WTC11 (cell line): ENCODE data around the gene SKIC8. TPM values are rescaled to one million over a fixed set of nuclear protein-coding genes. Genes with fewer than 3 reads are reported as not detected.

Experiments used
- ATAC-seq: fragments of 200-7000 bp; cut with Tn5 transposase; 2 replicates; pipeline ENCODE4 v1.10.0; 2021; ENCODE audit warnings: mild to moderate bottlenecking, moderate library complexity
- CTCF ChIA-PET: fragments of 300-600 bp; sonication (Branson Sonifier 250); formaldehyde crosslinking; loops from one replicate; lab custom pipeline; 2021; ENCODE audit warnings: antibody characterized with exemption; lab: Charles Lee
- POLR2A ChIA-PET: fragments of 350-600 bp; sonication (Branson Sonifier 250); formaldehyde crosslinking; loops from one replicate; lab custom pipeline; 2021; ENCODE audit warnings: antibody characterized with exemption; lab: Charles Lee
- DNase-seq: peaks from one replicate; pipeline ENCODE4 v3.0.0; 2021; ENCODE audit warnings: low spot score
- H3K27ac Mint-ChIP-seq: 2 replicates; pipeline ENCODE4 v1.8.0; 2021; ENCODE audit warnings: mixed read lengths
- H3K27me3 Mint-ChIP-seq: 2 replicates; pipeline ENCODE4 v1.8.0; 2021; ENCODE audit warnings: low read depth, mild to moderate bottlenecking, moderate library complexity, mixed read lengths
- H3K36me3 Mint-ChIP-seq: 2 replicates; pipeline ENCODE4 v1.8.0; 2021; ENCODE audit warnings: mixed read lengths
- H3K4me1 Mint-ChIP-seq: 2 replicates; pipeline ENCODE4 v1.8.0; 2022; ENCODE audit warnings: mixed read lengths
- H3K4me3 Mint-ChIP-seq: 2 replicates; pipeline ENCODE4 v1.8.0; 2021; ENCODE audit warnings: mild to moderate bottlenecking, moderate library complexity, mixed read lengths
- H3K9me3 Mint-ChIP-seq: 2 replicates; pipeline ENCODE4 v1.8.0; 2021; ENCODE audit warnings: mixed read lengths
- AFF4 ChIP-seq: sonication (generic); formaldehyde crosslinking; IDR thresholded peaks from 2 replicates; pipeline ENCODE4 v1.8.1; 2023; ENCODE audit warnings: mild to moderate bottlenecking, missing genetic modification reagents, borderline replicate concordance
- ATF2 ChIP-seq: sonication (generic); formaldehyde crosslinking; IDR thresholded peaks from 2 replicates; pipeline ENCODE4 v1.8.1; 2022; ENCODE audit warnings: low read depth, missing genetic modification reagents, borderline replicate concordance
- ATF6 ChIP-seq: sonication (generic); formaldehyde crosslinking; IDR thresholded peaks from 2 replicates; pipeline ENCODE4 v1.8.1; 2023; ENCODE audit warnings: mild to moderate bottlenecking, missing genetic modification reagents
- EMX1 ChIP-seq: fragments of 250-450 bp; sonication (Bioruptor Pico); IDR thresholded peaks from 2 replicates; pipeline ENCODE4 v1.8.0; 2021; ENCODE audit warnings: mild to moderate bottlenecking
- ETV6 ChIP-seq: sonication (generic); formaldehyde crosslinking; IDR thresholded peaks from 2 replicates; pipeline ENCODE4 v1.8.1; 2022; ENCODE audit warnings: mild to moderate bottlenecking, missing genetic modification reagents
- FOXJ3 ChIP-seq: sonication (generic); formaldehyde crosslinking; IDR thresholded peaks from 2 replicates; pipeline ENCODE4 v1.9.0; 2021; ENCODE audit warnings: missing genetic modification reagents, mild to moderate bottlenecking, borderline replicate concordance
- GABPB1 ChIP-seq: sonication (generic); formaldehyde crosslinking; IDR thresholded peaks from 2 replicates; pipeline ENCODE4 v1.8.1; 2023; ENCODE audit warnings: mild to moderate bottlenecking, missing genetic modification reagents
- MYBL2 ChIP-seq: sonication (generic); formaldehyde crosslinking; IDR thresholded peaks from 2 replicates; pipeline ENCODE4 v1.8.1; 2023; ENCODE audit warnings: mild to moderate bottlenecking, moderate library complexity, missing genetic modification reagents
- NFATC4 ChIP-seq: fragments of 250-450 bp; sonication (Bioruptor Pico); IDR thresholded peaks from 2 replicates; pipeline ENCODE4 v1.9.0; 2021; ENCODE audit warnings: mild to moderate bottlenecking
- NFYB ChIP-seq: sonication (generic); formaldehyde crosslinking; conservative IDR thresholded peaks from 2 replicates; pipeline ENCODE4 v1.8.0; 2022; ENCODE audit warnings: low read depth, missing genetic modification reagents
- OVOL2 ChIP-seq: fragments of 250-450 bp; sonication (Bioruptor Pico); IDR thresholded peaks from 2 replicates; pipeline ENCODE4 v1.9.0; 2021; ENCODE audit warnings: mild to moderate bottlenecking, borderline replicate concordance
- RELA ChIP-seq: sonication (generic); formaldehyde crosslinking; IDR thresholded peaks from 2 replicates; pipeline ENCODE4 v1.8.1; 2022; ENCODE audit warnings: missing genetic modification reagents, mild to moderate bottlenecking, borderline replicate concordance
- RORB ChIP-seq: fragments of 250-450 bp; sonication (Bioruptor Pico); IDR thresholded peaks from 2 replicates; pipeline ENCODE4 v1.9.0; 2021; ENCODE audit warnings: mild to moderate bottlenecking
- SMAD4 ChIP-seq: sonication (generic); formaldehyde crosslinking; IDR thresholded peaks from 2 replicates; pipeline ENCODE4 v1.8.0; 2022; ENCODE audit warnings: mild to moderate bottlenecking, missing genetic modification reagents
- TEAD1 ChIP-seq: sonication (generic); formaldehyde crosslinking; IDR thresholded peaks from 2 replicates; pipeline ENCODE4 v1.8.0; 2022; ENCODE audit warnings: mild to moderate bottlenecking, missing genetic modification reagents
- ZMAT4 ChIP-seq: fragments of 250-450 bp; sonication (Bioruptor Pico); IDR thresholded peaks from 2 replicates; pipeline ENCODE4 v1.9.0; 2021; ENCODE audit warnings: mild to moderate bottlenecking
- ZNF263 ChIP-seq: sonication (generic); formaldehyde crosslinking; IDR thresholded peaks from 2 replicates; pipeline ENCODE4 v1.8.1; 2022; ENCODE audit warnings: low read depth, mild to moderate bottlenecking, moderate library complexity, missing genetic modification reagents
- ZNF281 ChIP-seq: sonication (generic); formaldehyde crosslinking; IDR thresholded peaks from 2 replicates; pipeline ENCODE4 v1.8.0; 2023; ENCODE audit warnings: mild to moderate bottlenecking, missing genetic modification reagents
- ZNF416 ChIP-seq: fragments of 250-450 bp; sonication (Bioruptor Pico); IDR thresholded peaks from 2 replicates; pipeline ENCODE4 v1.9.0; 2021; ENCODE audit warnings: mild to moderate bottlenecking, inconsistent platforms
- ZNF423 ChIP-seq: fragments of 250-450 bp; sonication (Bioruptor Pico); IDR thresholded peaks from 2 replicates; pipeline ENCODE4 v2.1.2; 2022; ENCODE audit warnings: mild to moderate bottlenecking, moderate library complexity
- total RNA-seq: library from RNA; stranded (reverse); gene quantifications from 3 replicates; pipeline ENCODE4 v1.2.3, GENCODE V29; 2021

Gene SKIC8
- total RNA-seq, 1 experiment from 2014 or later, result 55.6 TPM

- TF ChIP-seq AFF4 (CRISPR knock-in tag) (no peak), ATF6 (CRISPR knock-in tag) (no peak), RORB (CRISPR knock-in tag) (no peak), ETV6 (no peak)
These were observed 20.8 kb upstream of the SKIC8 start (continued) for GRCh38 chr15:78320183-78320582.

GRCh38 chr15:78319588-78319987, 20.2 kb upstream of the SKIC8 start:
- DNase-seq (no peak), ATAC-seq (no peak)
- no peaks in the 10 kb centered on the region for H3K9me3 Mint-ChIP-seq
- no peak for TF ChIP-seq ZMAT4 (CRISPR knock-in tag)
- TF ChIP-seq NFATC4 (CRISPR knock-in tag), result no peak
- no peak for TF ChIP-seq ATF2
- TF ChIP-seq NFYB (CRISPR knock-in tag), result no peak
- no peak for TF ChIP-seq GABPB1 (CRISPR knock-in tag)
- TF ChIP-seq OVOL2 (CRISPR knock-in tag), result no peak
- TF ChIP-seq RELA (CRISPR knock-in tag), result no peak
- TF ChIP-seq SMAD4 (CRISPR knock-in tag), result no peak
- TF ChIP-seq FOXJ3 (CRISPR knock-in tag), result no peak
- TF ChIP-seq ZNF263 (CRISPR knock-in tag), result no peak
- no peak for TF ChIP-seq ZNF423 (CRISPR knock-in tag)
- TF ChIP-seq TEAD1, result no peak
- TF ChIP-seq ZNF416 (CRISPR knock-in tag), result no peak
- no peak for TF ChIP-seq MYBL2 (CRISPR knock-in tag)
- TF ChIP-seq ZNF281 (CRISPR knock-in tag), result no peak
- no peak for TF ChIP-seq EMX1 (CRISPR knock-in tag)
- ChIA-PET CTCF (interaction anchor here (1.1 kb wide), 1 partner anchor 77 kb away, joined by 4 read pairs; no protein-coding TSS in a partner anchor), POLR2A (no interaction called here)
- H3K4me1 Mint-ChIP-seq, result peaks cover 55% of the 10 kb centered on the region
- no peak overlapping the region for H3K27ac Mint-ChIP-seq
- H3K27me3 Mint-ChIP-seq, result no peaks in the 10 kb centered on the region
- H3K4me3 Mint-ChIP-seq, result no peak overlapping the region
- H3K36me3 Mint-ChIP-seq, result no peaks in the 10 kb centered on the region
